ENCODE measurements around the gene SENP1. TPM values are rescaled to one million over a fixed set of nuclear protein-coding genes. Genes with fewer than 3 reads are reported as not detected.

SENP1 gene
- total and polyA plus RNA-seq, 8 donors = 1.9 to 8.9 (median 7.0) TPM

DNA sequence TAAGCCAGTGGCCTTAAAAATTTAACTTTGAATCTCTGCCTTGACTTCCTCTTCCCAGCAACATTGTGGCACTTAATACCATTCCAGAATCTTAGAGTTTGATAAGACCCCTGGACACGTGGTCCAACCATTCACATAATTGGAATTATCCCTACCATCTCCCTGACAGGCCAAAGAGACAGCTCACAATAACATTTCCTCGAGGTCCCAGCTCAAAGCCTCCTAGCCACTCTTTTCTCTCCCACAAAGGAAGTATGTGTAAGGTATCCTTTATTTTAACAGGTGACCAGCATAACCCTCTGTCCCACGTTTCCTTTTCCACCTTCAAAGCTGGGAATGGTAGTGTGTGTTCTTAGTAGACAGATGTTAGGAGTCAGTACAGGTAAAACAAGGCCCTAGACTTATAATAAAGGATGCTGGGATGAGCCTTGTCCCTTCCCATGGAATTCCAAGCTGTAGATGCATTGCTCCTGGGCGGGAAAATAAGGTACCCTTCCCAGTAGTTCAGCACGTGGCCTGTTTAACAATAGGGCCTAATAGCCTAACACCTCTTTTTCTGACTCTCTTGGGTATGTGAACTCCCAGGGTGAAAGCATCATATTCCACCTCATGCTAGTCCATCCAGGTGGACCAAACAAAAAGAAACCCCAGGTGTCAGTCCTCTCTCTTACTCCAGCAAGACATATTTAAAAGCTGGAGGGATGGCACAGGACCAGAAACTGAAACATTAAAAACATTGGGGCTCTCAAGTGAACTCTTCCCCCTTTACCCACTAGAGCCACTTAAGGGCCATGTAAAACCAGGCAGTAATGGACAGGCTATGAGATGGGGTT lies 64.1 kb downstream of the SENP1 start:
- Histone ChIP-seq H3K4me1 (no peaks in the 10 kb centered on the region), H3K36me3 (peaks cover 0 to 18% (median 0%) of the 10 kb centered on the region in 3 donors), H3K27ac (no peak overlapping the region), H3K4me3 (no peak overlapping the region), H3K27me3 (no peaks in the 10 kb centered on the region), H3K9me3 (no peaks in the 10 kb centered on the region)
- WGBS, 2 donors = 67 to 73% methylated on average over 5 of the region's 5 CpGs
- ATAC-seq (no peak), DNase-seq (no peak), FAIRE-seq (no peak)
- TF ChIP-seq, protein P1, sequence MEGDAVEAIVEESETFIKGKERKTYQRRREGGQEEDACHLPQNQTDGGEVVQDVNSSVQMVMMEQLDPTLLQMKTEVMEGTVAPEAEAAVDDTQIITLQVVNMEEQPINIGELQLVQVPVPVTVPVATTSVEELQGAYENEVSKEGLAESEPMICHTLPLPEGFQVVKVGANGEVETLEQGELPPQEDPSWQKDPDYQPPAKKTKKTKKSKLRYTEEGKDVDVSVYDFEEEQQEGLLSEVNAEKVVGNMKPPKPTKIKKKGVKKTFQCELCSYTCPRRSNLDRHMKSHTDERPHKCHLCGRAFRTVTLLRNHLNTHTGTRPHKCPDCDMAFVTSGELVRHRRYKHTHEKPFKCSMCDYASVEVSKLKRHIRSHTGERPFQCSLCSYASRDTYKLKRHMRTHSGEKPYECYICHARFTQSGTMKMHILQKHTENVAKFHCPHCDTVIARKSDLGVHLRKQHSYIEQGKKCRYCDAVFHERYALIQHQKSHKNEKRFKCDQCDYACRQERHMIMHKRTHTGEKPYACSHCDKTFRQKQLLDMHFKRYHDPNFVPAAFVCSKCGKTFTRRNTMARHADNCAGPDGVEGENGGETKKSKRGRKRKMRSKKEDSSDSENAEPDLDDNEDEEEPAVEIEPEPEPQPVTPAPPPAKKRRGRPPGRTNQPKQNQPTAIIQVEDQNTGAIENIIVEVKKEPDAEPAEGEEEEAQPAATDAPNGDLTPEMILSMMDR (IDR thresholded peaks at IDR 0.05) = no peak
- intact Hi-C loops (cut with DNase I) = no loop called here

DNA sequence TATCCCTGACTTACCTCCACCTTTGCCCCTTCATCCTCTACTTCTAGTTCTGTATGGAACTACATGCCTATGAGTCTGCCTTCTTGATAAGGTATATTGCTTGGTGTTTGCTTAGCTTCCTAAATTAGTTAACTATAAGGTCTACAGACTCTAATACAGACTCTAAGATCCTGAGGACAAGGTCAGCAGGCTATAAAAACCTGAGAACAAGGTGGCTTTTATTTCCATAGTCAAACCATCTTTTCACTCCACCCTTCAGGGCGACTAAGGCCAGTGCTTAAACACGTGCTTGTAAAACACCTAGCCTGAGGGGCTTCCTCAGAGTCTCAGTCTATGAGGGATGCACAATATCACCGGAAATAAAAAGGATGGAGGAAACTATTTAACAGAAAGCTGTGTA lies 65.5 kb downstream of the SENP1 start:
- 57 to 63% methylated on average over 3 of the region's 3 CpGs for WGBS, 2 donors
- DNase-seq = no peak
- H3K27ac ChIP-seq = no peak overlapping the region
- H3K9me3 ChIP-seq = no peaks in the 10 kb centered on the region
- intact Hi-C loops (cut with DNase I) = no loop called here
- H3K36me3 ChIP-seq = peaks cover 0 to 6% (median 0%) of the 10 kb centered on the region in 3 donors
- no peak overlapping the region for H3K4me3 ChIP-seq
- FAIRE-seq = no peak
- no peak for ATAC-seq
- TF ChIP-seq, protein P1 (IDR thresholded peaks at IDR 0.05) = no peak
- H3K27me3 ChIP-seq = no peaks in the 10 kb centered on the region
- no peaks in the 10 kb centered on the region for H3K4me1 ChIP-seq

DNA sequence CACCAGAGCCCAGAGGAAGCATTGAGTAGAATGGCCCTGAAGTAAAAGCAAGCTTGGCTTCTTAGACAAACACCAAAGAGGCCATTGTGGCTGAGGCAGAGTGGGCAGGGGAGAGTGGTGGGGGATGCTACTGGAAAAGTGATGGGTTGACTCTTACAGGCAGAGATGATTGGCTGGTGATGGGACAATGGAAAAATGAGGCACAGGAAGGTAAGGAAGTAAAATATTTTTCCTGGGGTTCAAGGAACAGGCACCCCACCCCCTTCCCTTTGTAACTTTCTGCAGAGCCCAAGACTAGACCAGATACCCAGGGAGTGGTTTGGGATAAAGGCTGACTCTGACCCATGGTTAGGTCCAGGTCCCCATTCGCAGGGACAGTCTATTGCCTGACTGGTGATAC lies 66.7 kb downstream of the SENP1 start:
- ATAC-seq (no peak), FAIRE-seq (no peak), DNase-seq (no peak)
- intact Hi-C loops (cut with DNase I) = no loop called here
- 85 to 92% methylated on average over 1 of the region's 1 CpG for WGBS, 2 donors
- H3K27me3 ChIP-seq = no peaks in the 10 kb centered on the region
- no peak overlapping the region for H3K4me3 ChIP-seq
- no peaks in the 10 kb centered on the region for H3K9me3 ChIP-seq
- no peaks in the 10 kb centered on the region for H3K36me3 ChIP-seq
- TF ChIP-seq, protein P1 (IDR thresholded peaks at IDR 0.05) = no peak
- H3K27ac ChIP-seq = no peak overlapping the region
- H3K4me1 ChIP-seq = no peaks in the 10 kb centered on the region

DNA sequence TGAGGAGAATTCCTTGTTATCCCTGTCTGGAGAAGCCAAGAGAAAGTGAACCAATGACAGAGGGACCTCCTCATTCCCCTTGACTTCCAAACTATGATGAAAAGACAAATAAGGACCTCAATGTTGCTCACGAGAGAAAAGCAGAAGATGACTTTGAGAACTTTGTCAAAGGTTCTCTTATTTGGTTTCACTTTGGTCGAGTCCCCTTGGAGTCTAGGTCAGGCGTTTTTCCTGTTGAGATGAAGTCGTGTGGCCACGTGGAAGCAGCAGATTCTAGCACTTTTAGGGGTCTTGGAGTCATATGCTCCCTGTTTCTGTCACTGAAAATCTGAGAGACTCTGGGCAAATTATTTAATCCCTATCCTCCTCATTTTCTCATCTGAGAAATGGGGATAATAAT lies 67.8 kb downstream of the SENP1 start:
- Histone ChIP-seq H3K9me3 (no peaks in the 10 kb centered on the region), H3K36me3 (no peaks in the 10 kb centered on the region), H3K4me1 (no peaks in the 10 kb centered on the region), H3K4me3 (no peak overlapping the region), H3K27me3 (no peaks in the 10 kb centered on the region), H3K27ac (no peak overlapping the region)
- TF ChIP-seq, protein P1 (IDR thresholded peaks at IDR 0.05) = no peak
- DNase-seq (no peak), FAIRE-seq (no peak), ATAC-seq (peak in 1 of 4 donors; percentile 23)
- 58 to 70% methylated on average over 5 of the region's 5 CpGs for WGBS, 2 donors
- intact Hi-C loops (cut with DNase I) = no loop called here

DNA sequence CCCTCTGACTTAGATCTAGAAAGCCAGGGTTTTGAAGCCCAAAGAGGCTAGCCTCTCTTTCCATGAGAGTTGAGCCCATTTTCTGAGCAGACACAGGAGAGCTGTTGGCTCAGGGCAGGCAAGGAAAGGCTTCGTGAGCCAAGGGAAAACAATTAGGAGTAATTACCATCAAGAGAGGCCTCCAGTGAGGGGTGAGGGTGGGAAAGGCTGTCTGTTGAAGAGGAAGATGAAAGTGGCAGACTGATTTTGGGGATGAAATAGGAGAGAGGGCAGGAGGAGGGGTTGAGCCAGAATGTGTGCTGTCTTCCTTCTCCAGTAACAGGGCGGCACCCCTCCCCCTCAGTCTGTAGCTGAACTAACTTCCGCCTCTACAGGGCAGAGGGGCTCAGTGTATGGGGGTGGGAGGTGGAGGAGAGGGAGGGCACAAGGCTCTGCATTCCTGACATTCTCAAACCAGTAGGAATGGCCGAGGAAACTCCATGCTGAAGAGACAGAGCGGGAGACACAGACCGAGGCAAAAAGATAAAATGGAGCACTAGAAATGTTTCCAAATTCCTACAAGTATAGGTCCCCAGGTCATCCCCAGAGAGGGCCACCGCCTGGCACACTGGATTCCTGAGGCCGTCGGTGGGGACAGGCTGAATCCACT lies 68.5 kb downstream of the SENP1 start:
- intact Hi-C loops (cut with DNase I) = no loop called here
- TF ChIP-seq, protein P1 (IDR thresholded peaks at IDR 0.05) = no peak
- no peak overlapping the region for H3K4me3 ChIP-seq
- no peaks in the 10 kb centered on the region for H3K36me3 ChIP-seq
- no peaks in the 10 kb centered on the region for H3K27me3 ChIP-seq
- 32 to 36% methylated on average over 9 of the region's 9 CpGs for WGBS, 2 donors
- no peaks in the 10 kb centered on the region for H3K4me1 ChIP-seq
- DNase-seq = no peak
- no peak overlapping the region for H3K27ac ChIP-seq
- no peaks in the 10 kb centered on the region for H3K9me3 ChIP-seq
- FAIRE-seq = no peak
- peak in 1 of 4 donors; percentile 32 for ATAC-seq
